ENCODE results near the gene PTPRN2. TPM values are rescaled to one million over a fixed set of nuclear protein-coding genes. Genes with fewer than 3 reads are reported as not detected.

PTPRN2 gene
- total and polyA plus RNA-seq, 2 donors from 2014 or later: 4.8 to 6.2 TPM

DNA sequence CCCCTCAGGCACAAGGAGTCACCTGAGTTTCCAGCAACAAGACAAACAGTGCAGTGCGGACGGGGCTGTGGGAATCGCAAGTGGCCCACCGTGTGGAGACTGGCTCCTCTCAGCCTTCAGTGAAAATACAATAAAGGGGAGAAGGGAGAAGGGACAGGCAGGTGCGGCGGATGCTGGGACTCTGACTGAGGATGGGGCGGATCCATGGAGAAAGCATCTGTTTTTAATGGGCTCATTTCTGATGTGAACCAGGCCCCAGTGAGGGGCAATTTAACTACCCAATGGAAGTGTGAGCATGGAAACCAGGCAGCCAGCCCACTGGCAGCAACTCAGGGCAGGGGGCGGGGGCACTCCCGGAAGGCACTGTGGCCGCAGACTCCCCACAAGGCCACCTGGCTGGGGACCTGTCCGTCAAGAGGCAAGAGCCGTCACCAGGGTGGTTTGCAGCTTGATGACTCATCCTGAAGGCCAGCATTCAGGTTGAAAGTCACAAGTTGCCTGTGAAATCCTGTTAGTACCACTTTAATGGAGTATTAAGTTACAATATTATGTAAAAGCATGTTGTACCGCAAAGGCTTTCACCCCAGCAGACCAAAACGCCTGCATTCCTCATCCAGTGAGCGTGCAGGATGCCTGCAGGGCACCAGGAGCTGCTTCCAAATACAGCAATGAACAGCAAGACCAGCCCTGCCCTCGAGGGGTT lies 476.4 kb downstream of the PTPRN2 start:
- intact Hi-C loops (cut with DNase I): no loop called here
- H3K9ac ChIP-seq (ENCODE audit: low read length in 3 of 3): no peak overlapping the region
- H3K9me3 ChIP-seq (ENCODE audit: control insufficient read depth in 2 of 3, insufficient read depth in 1 of 3, low read length in 3 of 3): peaks cover 0 to 10% (median 0%) of the 10 kb centered on the region in 3 donors
- no peaks in the 10 kb centered on the region for H3K27me3 ChIP-seq (ENCODE audit: control insufficient read depth, insufficient read depth, low read length)
- no peaks in the 10 kb centered on the region for H3K4me1 ChIP-seq (ENCODE audit: control insufficient read depth in 2 of 3, insufficient read depth in 2 of 3, low read depth in 1 of 3, low read length in 3 of 3)
- DNase-seq: peak in 2 of 5 donors; percentile 43 to 51
- no peak for TF ChIP-seq CTCF (IDR thresholded peaks at IDR 0.05; ENCODE audit: borderline replicate concordance, extremely low read depth, insufficient read depth)
- H3K27ac ChIP-seq (ENCODE audit: low read depth in 2 of 2, low read length in 2 of 2): no peak overlapping the region
- no peak for FAIRE-seq
- H3K4me3 ChIP-seq (ENCODE audit: low read length in 3 of 3): no peak overlapping the region
- no peaks in the 10 kb centered on the region for H3K36me3 ChIP-seq (ENCODE audit: control insufficient read depth in 2 of 3, insufficient read depth in 3 of 3, low read length in 3 of 3)

DNA sequence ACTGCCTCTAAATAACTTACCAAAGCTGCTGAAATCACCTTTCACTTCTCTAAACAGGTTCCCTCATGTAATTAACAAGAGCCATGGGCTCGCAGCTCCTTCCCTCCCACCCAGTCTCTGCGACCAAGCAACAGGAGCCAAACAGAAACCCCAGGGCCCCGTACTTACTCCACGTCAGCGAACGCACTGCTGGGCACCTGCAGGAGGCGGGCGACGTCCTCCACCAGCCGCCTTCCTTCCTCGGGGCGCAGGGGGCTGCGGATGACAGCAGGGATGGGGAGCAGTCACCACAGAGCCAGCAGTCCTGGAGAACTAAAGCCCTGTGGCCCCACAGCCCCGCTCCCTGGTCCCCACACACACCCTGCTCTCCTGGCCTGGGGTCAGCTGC lies 477.0 kb downstream of the PTPRN2 start:
- Histone ChIP-seq H3K27ac (ENCODE audit: low read depth in 2 of 2, low read length in 2 of 2) (no peak overlapping the region), H3K4me1 (ENCODE audit: control insufficient read depth in 2 of 3, insufficient read depth in 2 of 3, low read depth in 1 of 3, low read length in 3 of 3) (no peaks in the 10 kb centered on the region), H3K36me3 (ENCODE audit: control insufficient read depth in 2 of 3, insufficient read depth in 3 of 3, low read length in 3 of 3) (no peaks in the 10 kb centered on the region), H3K9ac (ENCODE audit: low read length in 3 of 3) (no peak overlapping the region), H3K4me3 (ENCODE audit: low read length in 3 of 3) (no peak overlapping the region), H3K27me3 (ENCODE audit: control insufficient read depth, insufficient read depth, low read length) (no peaks in the 10 kb centered on the region), H3K9me3 (ENCODE audit: control insufficient read depth in 2 of 3, insufficient read depth in 1 of 3, low read length in 3 of 3) (peaks cover 0 to 5% (median 0%) of the 10 kb centered on the region in 3 donors)
- FAIRE-seq: no peak
- intact Hi-C loops (cut with DNase I): no loop called here
- DNase-seq: no peak
- no peak for TF ChIP-seq CTCF (IDR thresholded peaks at IDR 0.05; ENCODE audit: borderline replicate concordance, extremely low read depth, insufficient read depth)

GRCh38 chr7:158110034-158110590 lies 477.5 kb downstream of the PTPRN2 start:
- Histone ChIP-seq H3K36me3 (ENCODE audit: control insufficient read depth in 2 of 3, insufficient read depth in 3 of 3, low read length in 3 of 3) (no peaks in the 10 kb centered on the region), H3K4me1 (ENCODE audit: control insufficient read depth in 2 of 3, insufficient read depth in 2 of 3, low read depth in 1 of 3, low read length in 3 of 3) (no peaks in the 10 kb centered on the region), H3K9me3 (ENCODE audit: control insufficient read depth in 2 of 3, insufficient read depth in 1 of 3, low read length in 3 of 3) (peaks cover 0 to 4% (median 0%) of the 10 kb centered on the region in 3 donors), H3K4me3 (ENCODE audit: low read length in 3 of 3) (no peak overlapping the region), H3K9ac (ENCODE audit: low read length in 3 of 3) (no peak overlapping the region), H3K27me3 (ENCODE audit: control insufficient read depth, insufficient read depth, low read length) (no peaks in the 10 kb centered on the region), H3K27ac (ENCODE audit: low read depth in 2 of 2, low read length in 2 of 2) (no peak overlapping the region)
- no peak for FAIRE-seq
- no peak for DNase-seq
- TF ChIP-seq CTCF (IDR thresholded peaks at IDR 0.05; ENCODE audit: borderline replicate concordance, extremely low read depth, insufficient read depth): no peak
- intact Hi-C loops (cut with DNase I): no loop called here

Measured in kidney (tissue), 14 donors.